HG02678 (cell line): ENCODE data around the gene AGBL1.

Source experiments
- ATAC-seq: cut with Tn5 transposase; IDR thresholded peaks from one replicate; pipeline ENCODE4 v1.9.1; 2021; ENCODE audit warnings: mild to moderate bottlenecking, moderate library complexity; ENCODE audit not compliant: unreplicated experiment

Gene AGBL1

DNA sequence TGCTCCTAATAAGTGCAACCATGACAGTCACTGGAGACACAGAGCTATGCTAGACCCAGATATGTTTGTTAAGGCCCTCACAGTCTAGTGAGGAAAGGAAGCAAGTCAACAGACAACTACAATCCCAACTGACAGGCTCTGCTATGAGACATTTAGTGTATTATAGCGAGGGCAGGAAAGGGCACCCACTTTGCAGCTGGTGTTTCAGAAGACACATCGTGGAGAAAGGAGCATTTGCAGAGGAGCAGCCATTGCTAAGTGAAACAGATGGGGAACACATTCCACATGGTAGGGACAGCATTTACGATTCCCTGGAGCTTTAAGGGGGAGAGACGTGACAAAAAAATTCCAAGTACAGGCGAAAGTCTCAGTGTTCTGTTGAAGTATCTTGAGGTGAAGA is 685.6 kb downstream of the AGBL1 start:
- ATAC-seq, result no peak

DNA sequence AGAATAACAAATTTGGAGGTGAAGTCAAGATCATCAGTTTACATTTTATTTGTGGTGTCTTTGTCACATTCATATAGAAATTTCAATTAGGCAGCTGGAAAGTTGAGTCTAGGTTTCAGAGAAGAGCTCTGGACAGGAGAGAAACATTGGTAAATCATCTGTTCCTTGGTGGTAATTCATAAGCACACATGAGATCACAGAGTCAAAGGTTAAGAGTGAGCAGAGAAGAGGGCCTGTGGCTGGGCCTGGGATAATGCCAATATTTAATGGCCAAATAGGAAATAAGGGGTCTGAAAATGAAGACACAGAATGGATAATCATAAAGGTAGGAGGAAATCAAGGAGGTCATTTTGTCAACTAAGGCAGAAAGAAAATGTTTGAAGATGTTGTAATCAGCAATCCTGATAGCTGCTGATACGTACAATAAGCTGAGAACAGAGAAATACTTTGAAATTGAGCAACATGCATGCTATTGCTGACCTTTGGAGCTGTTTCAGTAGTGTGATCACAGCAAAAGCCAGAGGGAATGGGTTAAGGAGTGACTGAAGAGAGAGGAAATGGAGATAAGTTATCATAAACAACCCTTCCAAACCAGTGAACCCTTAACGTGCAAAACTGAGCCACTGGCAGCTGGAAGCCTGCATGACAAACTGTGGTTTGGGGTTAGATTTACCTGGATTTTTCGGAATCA is 692.8 kb downstream of the AGBL1 start:
- no peak for ATAC-seq

DNA sequence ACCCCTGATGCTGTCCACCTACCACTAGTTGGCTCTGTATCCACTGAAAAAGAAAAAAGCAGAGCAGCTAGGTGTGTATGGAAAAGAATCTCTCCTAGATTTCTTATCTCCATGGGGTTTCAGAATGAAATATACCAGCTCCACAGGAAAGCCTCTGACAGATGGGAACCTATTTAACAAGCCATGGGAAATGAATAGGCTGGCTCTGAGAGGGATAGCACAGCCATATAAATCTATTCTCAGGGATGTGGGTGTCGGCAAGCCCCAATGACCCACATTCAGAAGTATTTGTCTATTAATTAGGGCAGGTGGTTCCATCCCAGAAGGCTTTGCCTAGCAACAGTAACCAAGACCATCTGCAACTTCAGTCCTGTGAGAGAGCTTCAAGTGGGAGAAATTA is 694.1 kb downstream of the AGBL1 start:
- ATAC-seq, result no peak

DNA sequence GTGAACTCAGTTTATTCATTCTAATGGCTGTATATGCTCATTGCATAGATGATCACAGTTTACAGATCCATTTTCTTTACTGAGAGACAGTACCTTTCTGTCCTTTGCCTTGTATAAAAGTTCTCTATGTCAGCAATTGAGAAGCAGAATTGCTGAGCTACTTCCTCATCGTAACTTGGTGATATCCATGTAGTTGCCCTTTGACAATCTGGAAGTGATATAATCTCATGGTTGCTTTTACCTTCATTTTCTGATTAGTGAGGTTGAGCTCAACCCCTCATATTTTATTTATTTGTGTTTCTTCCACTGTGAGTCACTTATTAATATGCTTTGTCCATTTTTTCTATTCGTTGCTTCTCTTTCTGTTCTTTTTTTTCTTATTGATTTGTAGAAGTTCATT is 696.5 kb downstream of the AGBL1 start:
- ATAC-seq, result no peak

DNA sequence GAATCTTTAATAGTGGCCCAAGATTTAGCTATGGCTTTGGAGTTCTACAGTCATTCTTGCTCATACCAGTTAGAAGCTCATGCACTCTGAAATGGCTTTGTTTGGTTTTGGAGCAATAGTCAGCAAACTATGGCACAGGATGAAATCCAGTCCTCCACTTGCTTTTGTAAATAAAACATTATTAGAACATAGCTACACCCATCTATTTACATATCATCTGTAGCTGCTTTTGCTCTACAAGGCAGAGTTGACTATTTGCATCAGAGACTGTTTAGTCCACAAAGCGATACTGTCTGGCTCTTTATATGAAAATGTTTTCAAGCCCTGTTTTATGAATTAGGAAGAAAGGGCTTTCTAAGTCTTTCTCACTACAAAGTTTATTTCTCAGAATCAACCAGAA is 716.9 kb downstream of the AGBL1 start:
- no peak for ATAC-seq

DNA sequence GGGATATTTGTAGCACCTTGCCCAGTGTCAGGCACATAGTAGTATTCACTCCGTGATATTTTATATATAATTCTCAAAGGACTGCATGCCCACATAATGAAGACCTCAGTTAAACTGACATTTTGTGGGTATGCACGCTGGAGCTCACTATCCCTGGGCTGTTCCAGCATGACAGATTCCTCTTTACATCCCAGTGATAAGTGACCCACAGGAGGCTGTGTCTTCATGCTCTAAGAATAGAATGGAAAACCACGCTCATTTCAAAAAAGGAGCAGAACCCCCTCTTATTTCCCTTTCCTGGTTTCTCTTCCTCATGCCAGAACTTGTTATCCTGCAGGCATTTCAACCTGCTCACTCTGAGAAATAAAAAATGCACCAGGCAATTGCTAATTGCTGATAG is 717.5 kb downstream of the AGBL1 start:
- no peak for ATAC-seq

DNA sequence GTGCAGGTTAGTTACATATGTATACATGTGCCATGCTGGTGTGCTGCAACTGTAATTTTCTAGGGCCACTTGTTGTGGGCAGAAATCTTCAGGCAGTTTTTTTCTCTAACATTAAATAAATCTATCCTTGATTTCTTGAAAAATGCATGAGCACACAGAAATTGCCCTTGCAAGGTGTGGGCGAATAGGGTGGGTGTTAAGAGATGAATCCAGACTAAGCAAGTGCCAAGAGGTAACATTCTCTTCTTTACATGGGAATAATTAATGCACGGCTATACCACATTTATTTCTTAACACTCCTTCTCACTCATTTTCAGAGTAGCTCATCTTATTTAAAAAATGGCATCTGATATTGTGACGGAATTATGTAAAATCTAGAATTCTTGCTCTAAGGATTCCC is 719.6 kb downstream of the AGBL1 start:
- no peak for ATAC-seq

DNA sequence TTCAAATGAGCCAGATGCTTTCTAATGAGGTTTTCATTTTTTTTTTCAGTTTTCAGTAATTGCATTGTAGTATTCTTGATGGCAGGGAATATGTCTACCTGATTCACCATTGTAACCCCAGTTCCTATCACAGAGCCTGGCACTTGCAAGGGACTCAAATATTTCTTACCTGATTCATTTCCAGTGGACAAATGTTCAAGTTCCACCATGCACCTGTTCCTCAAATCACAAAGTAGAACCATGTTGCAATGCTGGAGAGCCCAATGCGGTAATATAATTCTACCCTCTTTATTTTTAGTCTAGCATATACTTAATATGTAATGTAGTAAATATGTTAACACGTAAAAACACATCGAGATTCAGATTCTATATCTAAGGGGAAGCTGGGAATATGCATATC is 722.6 kb downstream of the AGBL1 start:
- no peak for ATAC-seq

DNA sequence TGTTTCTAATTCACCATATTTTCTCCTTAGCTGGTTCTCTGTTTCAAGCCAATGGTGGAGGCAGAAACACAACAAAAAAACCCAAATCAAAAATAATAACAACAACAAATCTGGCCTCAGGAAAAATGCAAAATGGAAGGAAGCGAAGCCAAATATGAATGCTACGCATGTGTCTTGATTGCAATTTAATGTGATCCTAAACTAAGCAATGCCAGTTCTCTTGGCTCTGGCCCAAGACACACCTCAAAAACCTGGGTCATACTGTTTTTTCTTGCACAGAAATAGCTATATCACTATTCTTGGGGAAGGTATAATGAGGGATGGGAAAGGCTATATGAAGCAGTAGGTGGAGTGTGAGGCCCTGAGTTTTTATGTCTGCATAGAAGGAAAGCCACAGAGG is 724.7 kb downstream of the AGBL1 start:
- ATAC-seq, result no peak

DNA sequence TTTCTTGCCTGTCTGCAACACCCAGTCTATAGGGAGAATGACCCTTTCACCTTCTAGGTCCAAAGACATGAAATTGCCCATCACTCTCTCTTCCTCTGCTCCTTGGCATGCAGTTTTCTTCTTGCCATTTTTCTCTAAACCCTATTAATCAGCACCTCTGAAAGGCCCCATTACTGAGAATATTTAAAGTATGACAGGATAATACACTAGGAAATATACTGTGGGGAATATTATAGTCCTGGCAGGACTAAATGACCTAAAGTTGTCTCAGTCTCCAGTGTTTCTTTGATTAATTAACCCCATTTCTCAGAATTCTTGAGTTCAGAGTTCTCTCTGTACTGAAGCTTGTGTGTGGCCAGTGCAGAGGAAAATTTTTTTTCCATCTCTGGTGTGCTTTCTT is 730.7 kb downstream of the AGBL1 start:
- ATAC-seq, result no peak

DNA sequence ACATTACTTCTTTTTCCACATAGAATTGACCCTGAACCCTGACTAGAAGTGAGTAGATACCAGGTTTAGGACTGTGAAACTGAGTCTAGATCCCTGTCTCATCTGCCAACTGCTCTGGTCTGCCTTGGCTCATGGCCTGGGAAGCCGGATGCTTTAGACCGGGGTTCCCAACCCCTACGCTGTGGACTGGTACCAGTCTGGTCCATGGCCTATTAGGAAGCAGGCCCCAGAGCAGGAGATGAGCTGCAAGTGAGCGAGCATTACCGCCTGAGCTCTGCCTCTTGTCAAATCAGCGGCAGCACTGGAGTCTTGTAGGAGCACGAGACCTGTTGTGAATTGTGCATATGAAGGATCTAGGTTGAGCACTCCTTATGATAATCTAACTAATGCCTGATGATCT is 734.2 kb downstream of the AGBL1 start:
- no peak for ATAC-seq

DNA sequence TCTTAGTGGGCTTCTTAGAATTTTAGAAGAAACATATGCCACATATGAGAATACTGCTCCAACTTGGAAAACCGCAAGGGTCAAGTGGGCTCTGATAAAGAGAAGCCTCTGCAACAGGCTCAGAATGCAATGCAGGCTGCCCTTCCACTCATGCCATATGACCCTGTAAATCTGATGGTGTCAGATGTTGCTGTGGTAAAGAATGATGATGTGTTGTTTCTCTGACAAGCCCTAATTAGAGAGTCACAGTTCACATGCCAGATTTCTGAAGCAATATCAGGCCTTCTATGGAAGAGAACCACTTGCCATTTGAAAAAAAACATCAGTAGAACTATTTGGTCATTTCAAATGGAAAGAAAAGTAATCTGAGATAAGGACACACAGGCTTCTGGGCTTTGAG is 749.6 kb downstream of the AGBL1 start:
- no peak for ATAC-seq

DNA sequence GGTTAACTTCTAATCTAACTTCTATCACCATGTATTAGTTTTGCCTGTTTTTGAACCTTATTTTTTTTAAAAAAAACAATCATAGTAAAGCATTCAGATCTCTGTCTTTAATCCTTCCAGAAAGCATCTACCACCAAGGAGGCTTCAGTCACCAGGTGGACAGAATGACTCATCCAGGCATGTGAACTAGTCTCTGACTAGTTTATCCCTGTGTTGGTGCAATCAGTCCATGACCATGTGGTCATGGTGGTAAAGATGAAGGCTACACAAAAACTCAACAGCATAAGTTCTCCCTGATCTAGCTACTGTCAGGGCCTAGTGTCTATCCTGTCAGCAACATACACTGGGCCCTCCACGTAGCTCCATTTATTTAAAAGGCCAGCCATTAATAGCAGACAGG is 750.6 kb downstream of the AGBL1 start:
- no peak for ATAC-seq

DNA sequence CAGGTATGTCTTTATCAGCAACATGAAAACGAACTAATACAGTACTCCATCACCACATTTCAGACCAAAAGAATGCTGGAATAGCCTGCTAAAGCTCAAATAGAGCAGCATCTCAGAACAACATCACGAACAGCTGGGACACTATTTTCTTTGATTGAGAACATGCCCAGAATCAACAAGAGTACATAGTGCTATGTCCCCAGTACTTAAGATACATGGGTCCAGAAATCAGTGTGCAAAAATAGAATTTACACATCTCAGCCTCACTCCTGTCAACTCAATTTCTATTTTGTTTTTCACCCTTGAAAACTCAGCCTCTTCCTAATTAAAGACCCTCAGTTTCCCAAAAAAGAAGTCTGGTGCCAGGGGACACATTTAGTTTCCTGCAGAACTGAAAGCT is 753.9 kb downstream of the AGBL1 start:
- no peak for ATAC-seq

DNA sequence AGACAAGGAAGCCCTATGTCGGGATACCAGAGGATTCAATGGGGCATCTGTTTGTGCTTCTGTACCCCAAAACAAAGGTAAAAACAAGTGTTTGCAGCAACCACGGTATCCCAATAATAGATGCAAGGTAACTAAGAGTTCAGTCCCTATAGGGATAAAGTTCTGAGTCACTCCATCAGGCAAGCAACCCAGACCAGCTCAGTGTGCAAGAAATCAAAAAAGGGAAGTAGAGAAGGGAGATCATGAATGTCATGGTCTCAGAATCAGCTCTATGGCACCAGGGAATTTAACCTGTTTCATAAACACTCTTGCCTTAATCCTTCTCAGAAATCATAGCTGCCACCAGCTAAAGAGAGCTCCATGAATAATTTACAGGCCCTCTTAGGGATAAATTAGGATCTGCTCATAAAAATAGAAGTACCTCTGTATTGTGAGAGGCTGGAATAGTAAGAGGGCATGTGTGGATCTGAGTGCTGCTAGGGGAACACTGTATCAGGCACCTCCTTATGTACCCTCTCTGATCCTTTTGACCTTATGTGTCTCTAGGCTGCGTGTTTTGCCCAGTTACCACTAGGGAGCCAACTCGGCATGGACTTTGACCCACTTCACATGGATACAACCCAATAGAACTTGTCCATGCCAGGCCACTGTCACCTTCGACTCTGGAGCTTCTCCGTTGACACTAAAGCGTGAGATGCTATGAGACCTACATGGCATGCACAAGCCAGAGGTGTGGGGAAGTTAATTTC is 754.6 kb downstream of the AGBL1 start:
- no peak for ATAC-seq

DNA sequence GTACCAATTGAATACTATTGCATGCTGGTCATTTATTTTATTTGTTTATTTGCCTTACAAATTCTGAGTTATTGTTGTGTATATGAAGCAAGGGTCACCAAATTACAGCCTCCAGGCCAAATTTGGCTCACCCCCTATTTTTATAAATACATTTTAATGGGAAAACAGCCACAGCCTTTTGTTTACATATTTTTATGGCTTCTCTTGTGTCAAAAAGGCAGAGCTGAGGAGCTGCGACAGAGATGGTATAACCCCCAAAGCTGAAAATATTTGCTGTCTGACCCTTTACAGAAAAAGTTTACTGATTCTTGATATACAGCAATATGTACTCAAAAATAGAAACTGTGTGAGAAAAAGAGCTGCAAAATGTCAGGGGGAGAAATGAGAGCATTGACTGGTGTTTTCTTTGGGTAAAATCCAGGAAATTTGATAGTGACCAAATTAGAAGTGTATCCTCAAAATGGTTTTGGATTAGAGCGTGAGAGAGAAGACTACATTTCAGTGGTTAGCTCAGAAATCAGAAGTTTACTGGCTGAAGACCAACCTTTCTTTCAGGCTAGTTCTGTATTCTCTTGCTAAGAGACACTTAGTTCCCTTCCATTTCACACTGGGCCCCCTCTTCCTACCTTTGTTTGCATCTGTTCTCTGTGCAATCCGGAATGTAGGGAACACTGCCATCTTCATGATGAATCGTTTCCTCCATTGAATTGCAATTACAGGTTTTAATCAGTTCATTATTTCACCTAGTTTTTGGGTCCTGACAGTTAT is 757.8 kb downstream of the AGBL1 start:
- no peak for ATAC-seq

DNA sequence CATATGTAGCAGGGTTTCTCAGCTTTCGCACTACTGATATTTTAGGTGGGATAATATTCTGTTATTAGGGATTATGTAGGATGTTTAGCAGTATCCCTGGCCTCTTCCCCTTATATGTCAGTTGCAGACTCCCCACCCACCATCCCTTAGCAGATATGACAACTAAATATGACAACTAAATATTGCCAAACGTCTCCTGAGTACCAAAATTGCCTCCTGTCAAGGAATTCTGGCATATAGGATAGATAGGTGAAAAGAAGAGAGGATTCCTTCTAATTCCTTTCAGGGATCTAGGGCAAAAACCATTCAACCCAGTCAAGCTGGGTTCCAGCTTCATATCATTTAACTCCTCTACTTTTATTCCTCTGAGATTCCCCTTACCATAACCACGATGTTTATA is 759.8 kb downstream of the AGBL1 start:
- no peak for ATAC-seq

DNA sequence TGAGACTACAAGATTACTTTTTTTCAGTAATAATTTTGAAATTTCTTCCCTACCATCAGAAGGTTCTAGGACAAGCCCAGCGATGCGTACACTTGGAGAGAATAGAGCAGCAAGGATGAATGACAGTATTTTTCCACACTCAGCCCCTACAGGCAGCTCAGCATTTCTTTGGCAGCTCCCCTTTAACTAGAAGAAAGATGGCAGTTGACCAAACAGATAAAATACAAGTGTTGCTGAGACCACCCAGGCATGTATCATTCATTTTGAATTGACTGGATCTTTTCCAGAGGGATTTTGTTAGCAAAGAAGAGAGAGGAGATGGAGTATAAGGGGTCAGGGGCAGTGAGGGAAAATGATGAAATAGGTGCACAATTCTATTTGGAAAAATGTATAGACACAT is 761.3 kb downstream of the AGBL1 start:
- ATAC-seq, result no peak

DNA sequence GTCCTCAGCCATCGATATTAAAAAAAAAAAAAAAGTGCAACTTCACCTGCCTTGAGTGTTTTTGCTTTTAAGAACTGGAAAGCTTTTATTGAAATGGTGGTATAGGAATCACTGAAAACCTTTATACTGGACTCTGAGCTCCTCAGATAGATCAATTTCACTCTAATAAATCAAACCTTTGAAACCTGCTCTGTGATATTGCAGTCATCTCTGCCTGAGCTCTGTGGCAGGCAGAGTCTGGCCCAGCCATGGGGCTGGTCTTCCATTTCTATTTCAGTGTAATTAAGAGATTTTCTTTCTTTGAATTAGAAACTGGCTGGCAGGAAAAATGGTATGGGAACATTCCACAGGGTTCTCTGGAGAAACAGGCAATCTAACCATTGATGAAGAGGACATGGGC is 762.5 kb downstream of the AGBL1 start:
- no peak for ATAC-seq

DNA sequence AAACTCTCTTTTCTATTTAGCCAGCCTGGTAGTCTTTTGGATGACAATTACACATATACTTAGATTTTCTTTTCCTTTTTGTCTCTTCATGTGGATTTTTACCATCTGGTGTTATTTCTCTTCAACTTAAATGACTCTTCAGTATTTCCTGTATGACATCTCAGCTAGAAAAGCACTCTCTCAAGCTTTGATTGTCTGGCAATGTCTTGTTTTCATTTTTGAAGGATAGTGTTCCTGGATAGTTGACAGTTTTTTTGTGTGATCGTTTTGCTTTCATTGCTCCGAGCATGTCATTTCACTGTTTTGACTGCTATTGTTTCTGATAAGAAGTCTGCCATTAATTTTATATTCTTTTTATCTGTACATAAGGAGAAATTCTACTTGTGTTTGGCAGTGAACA is 766.4 kb downstream of the AGBL1 start:
- no peak for ATAC-seq

DNA sequence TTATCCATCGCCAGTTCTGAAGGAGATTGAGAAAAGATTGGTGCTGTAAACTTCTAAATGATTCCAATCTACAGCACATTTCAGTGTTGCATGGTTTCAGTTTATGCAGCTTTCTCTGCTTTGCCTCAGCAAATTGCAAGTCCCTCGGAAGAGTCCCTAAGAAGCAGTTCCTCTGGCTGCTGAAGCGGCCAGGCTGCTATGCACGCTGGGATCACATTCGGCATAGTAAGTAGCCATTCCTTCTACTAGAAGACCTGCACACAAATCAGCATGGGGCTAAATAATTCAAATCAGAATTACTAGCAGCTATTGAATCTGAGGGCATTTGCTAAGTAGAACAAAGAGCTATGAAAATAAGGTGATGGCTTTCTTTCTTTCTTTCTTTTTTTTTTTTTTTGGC is 769.5 kb downstream of the AGBL1 start:
- no peak for ATAC-seq
